Heart left ventricle (tissue), 13 donors: Measurements from ENCODE around the gene FAM131A.

Source experiments
- CTCF ChIP-seq, 12 donors: fragments of 200-600 bp; sonication (generic) in 4 of 12; IDR thresholded peaks; one replicate each; pipeline versions ENCODE4 v1.5.0 to v1.8.0; 2018 to 2022; ENCODE audit warnings: antibody characterized with exemption in 12 of 12, mild to moderate bottlenecking in 5 of 12
- POLR2A ChIP-seq, 2 donors: fragments of 450-650 bp; IDR thresholded peaks; one replicate each; pipeline ENCODE4 v1.6.1; 2017; ENCODE audit warnings: antibody characterized with exemption in 2 of 2, mild to moderate bottlenecking in 2 of 2, moderate library complexity in 2 of 2
- donor health status: ischemic (EF 13 %, LVEDD 7.1; RV severe dilation, severe dysfunction).
- donor health status: DM: no; HTN: yes; CAD: no.
- donor health status: DM: no; HTN: no; CAD: no.
- donor health status: ischemic (EF 25% LVEDD 6.9; RV normal size, moderate dysfunction).
- donor health status: ischemic (EF 25% LVEDD 5.7; RV mildly dilated, moderate dysfunction).
- donor health status: ischemic (EF 35%, LVEDD 5.7; RV mildly dilated, moderate dysfunction).
- donor health status: nonischemic (EF 11% LVEDD 7.7; RV severe dilation, severe dysfunction).
- donor health status: DM: yes; HTN: yes; CAD: no.
- donor health status: PGD.
- donor health status: ischemic (EF 29% LVEDD 5.4; RV normal size, mild dysfunction).
- donor health status: nonischemic (EF 23%, LVEDD 6.1; RV moderate dilation, normal function).

- TF ChIP-seq POLR2A (IDR thresholded peaks at IDR 0.05) (no peak), CTCF (IDR thresholded peaks at IDR 0.05) (no peak)
These were observed 46.9 kb downstream of the FAM131A start for GRCh38 chr3:184384342-184384741.
